Endothelial cell of umbilical vein (primary cell): ENCODE data around the gene LRRC47.

Experiments used
- MYC ChIP-seq: IDR thresholded peaks from one replicate; pipeline ENCODE4 v1.6.1; 2011; ENCODE audit warnings: mild to moderate bottlenecking, low read depth, low read length
- TF ChIP-seq, protein P1 (sequence below), 2 donors: IDR thresholded peaks; 1 replicate in 1 of 2; 2 replicates in 1 of 2; pipeline ENCODE4 v1.5.1; 2011; ENCODE audit warnings: low read length in 2 of 2, mild to moderate bottlenecking in 2 of 2, moderate library complexity in 2 of 2, control low read depth in 1 of 2, inconsistent platforms in 1 of 2, low read depth in 1 of 2; ENCODE audit not compliant: insufficient read depth in 1 of 2; ENCODE audit errors: extremely low read depth in 1 of 2

DNA sequence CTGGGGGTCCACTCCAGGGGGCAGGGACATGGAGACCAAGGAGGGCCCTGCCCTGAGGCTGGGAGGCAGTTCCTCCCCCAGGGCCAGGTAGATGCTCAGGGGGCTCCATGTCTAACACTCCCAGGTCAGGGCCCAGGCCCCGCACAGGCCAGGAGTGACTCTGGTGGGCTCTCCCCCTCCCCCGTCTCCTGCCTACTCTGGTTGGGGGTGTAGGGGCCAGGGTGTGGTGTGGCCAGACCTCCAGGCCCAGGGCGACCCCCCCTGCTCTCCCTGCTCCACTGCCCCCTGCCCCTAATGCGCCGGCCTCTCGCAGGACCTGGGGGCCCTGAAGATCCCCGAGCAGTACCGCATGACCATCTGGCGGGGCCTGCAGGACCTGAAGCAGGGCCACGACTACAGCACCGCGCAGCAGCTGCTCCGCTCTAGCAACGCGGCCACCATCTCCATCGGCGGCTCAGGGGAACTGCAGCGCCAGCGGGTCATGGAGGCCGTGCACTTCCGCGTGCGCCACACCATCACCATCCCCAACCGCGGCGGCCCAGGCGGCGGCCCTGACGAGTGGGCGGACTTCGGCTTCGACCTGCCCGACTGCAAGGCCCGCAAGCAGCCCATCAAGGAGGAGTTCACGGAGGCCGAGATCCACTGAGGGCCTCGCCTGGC is 63.7 kb downstream of the LRRC47 start:
- TF ChIP-seq, protein P1, sequence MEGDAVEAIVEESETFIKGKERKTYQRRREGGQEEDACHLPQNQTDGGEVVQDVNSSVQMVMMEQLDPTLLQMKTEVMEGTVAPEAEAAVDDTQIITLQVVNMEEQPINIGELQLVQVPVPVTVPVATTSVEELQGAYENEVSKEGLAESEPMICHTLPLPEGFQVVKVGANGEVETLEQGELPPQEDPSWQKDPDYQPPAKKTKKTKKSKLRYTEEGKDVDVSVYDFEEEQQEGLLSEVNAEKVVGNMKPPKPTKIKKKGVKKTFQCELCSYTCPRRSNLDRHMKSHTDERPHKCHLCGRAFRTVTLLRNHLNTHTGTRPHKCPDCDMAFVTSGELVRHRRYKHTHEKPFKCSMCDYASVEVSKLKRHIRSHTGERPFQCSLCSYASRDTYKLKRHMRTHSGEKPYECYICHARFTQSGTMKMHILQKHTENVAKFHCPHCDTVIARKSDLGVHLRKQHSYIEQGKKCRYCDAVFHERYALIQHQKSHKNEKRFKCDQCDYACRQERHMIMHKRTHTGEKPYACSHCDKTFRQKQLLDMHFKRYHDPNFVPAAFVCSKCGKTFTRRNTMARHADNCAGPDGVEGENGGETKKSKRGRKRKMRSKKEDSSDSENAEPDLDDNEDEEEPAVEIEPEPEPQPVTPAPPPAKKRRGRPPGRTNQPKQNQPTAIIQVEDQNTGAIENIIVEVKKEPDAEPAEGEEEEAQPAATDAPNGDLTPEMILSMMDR (IDR thresholded peaks at IDR 0.05; ENCODE audit: extremely low read depth in 1 of 2, insufficient read depth in 1 of 2, low read depth in 1 of 2, low read length in 2 of 2) = no peak
- no peak for TF ChIP-seq MYC
